ENCODE measurements around the gene ZBED1. TPM values are rescaled to one million over a fixed set of nuclear protein-coding genes. Genes with fewer than 3 reads are reported as not detected.

The ZBED1 gene
- total and polyA plus RNA-seq, 9 of the 15 experiments (the other 6 are each of a cell fraction or from before 2014, with no cell fraction given): 0.61 to 27.6 (median 13.9) TPM

GRCh38 chrX:2538031-2538757, 37.4 kb upstream of the ZBED1 start (continued):
- TF ChIP-seq CHD7 (IDR thresholded peaks at IDR 0.05; ENCODE audit: low read depth, low read length): no peak
- TF ChIP-seq COPS2 (conservative IDR thresholded peaks at IDR 0.05): no peak
- no peak for TF ChIP-seq ZNF780A (CRISPR knock-in tag; IDR thresholded peaks at IDR 0.05)
- TF ChIP-seq HCFC1 (IDR thresholded peaks at IDR 0.05; ENCODE audit: low read depth, low read length): no peak
